Keratinocyte (primary cell): ENCODE data around the gene SMG6. TPM values are rescaled to one million over a fixed set of nuclear protein-coding genes. Genes with fewer than 3 reads are reported as not detected.

Source experiments
- DNase-seq: peaks from one replicate; pipeline ENCODE4 v3.0.0-alpha.2; 2011; ENCODE audit warnings: low read depth, missing footprints, low spot score
- FAIRE-seq: peaks from 2 replicates; lab custom pipeline; 2011; peaks lifted over from hg19 to GRCh38; lab: Jason Lieb, UNC
- H2AFZ ChIP-seq: 2 replicates; pipeline ENCODE4 v1.6.0; 2012; ENCODE audit warnings: low read length, control low read depth, inconsistent platforms; ENCODE audit not compliant: control insufficient read depth
- H3K27ac ChIP-seq: 2 replicates; pipeline ENCODE4 v1.5.1; 2011; ENCODE audit warnings: low read length; ENCODE audit not compliant: control insufficient read depth, insufficient read depth
- H3K27me3 ChIP-seq: 3 replicates; pipeline ENCODE4 v1.6.0; 2011; ENCODE audit warnings: low read length; ENCODE audit not compliant: control insufficient read depth, insufficient read depth; ENCODE audit errors: extremely low read depth
- H3K36me3 ChIP-seq, 2 experiments: 2 replicates in 1 of 2; 3 replicates in 1 of 2; pipeline ENCODE4 v1.5.1; 2011; ENCODE audit warnings: low read length in 2 of 2, mild to moderate bottlenecking in 1 of 2; ENCODE audit not compliant: control insufficient read depth in 2 of 2, insufficient read depth in 2 of 2; ENCODE audit errors: extremely low read depth in 1 of 2
- H3K4me1 ChIP-seq: 3 replicates; pipeline ENCODE4 v1.5.1; 2011; ENCODE audit warnings: low read length; ENCODE audit not compliant: control insufficient read depth, insufficient read depth; ENCODE audit errors: extremely low read depth
- H3K4me2 ChIP-seq: 3 replicates; pipeline ENCODE4 v1.6.0; 2011; ENCODE audit warnings: low read depth, low read length; ENCODE audit not compliant: control insufficient read depth, insufficient read depth; ENCODE audit errors: extremely low read depth
- H3K4me3 ChIP-seq, 3 experiments: fragments of 200-600 bp in 1 of 3; sonication (generic) in 1 of 3; 2 replicates in 2 of 3; 3 replicates in 1 of 3; pipeline ENCODE4 v1.5.1; 2011 to 2016; ENCODE audit warnings: low read length in 3 of 3, mild to moderate bottlenecking in 3 of 3, control low read depth in 2 of 3, inconsistent platforms in 1 of 3, low read depth in 1 of 3, mixed read lengths in 1 of 3, mixed run types in 1 of 3, moderate library complexity in 1 of 3; ENCODE audit not compliant: control insufficient read depth in 2 of 3, insufficient read depth in 2 of 3; ENCODE audit errors: extremely low read depth in 1 of 3
- H3K79me2 ChIP-seq: 2 replicates; pipeline ENCODE4 v1.6.0; 2012; ENCODE audit warnings: low read length; ENCODE audit not compliant: control insufficient read depth, insufficient read depth
- H3K9ac ChIP-seq: 3 replicates; pipeline ENCODE4 v1.6.0; 2011; ENCODE audit warnings: low read length; ENCODE audit not compliant: control insufficient read depth, insufficient read depth; ENCODE audit errors: extremely low read depth
- H3K9me1 ChIP-seq: 3 replicates; pipeline ENCODE4 v1.6.0; 2011; ENCODE audit warnings: low read length; ENCODE audit not compliant: control insufficient read depth, insufficient read depth; ENCODE audit errors: extremely low read depth
- H3K9me3 ChIP-seq: 2 replicates; pipeline ENCODE4 v1.5.1; 2012; ENCODE audit warnings: low read depth, low read length; ENCODE audit not compliant: control insufficient read depth
- H4K20me1 ChIP-seq: 3 replicates; pipeline ENCODE4 v1.6.0; 2011; ENCODE audit warnings: low read length; ENCODE audit not compliant: control insufficient read depth, insufficient read depth; ENCODE audit errors: extremely low read depth
- EZH2 ChIP-seq: IDR thresholded peaks from one replicate; pipeline ENCODE4 v1.6.1; 2012; ENCODE audit warnings: inconsistent platforms, mild to moderate bottlenecking, low read length, moderate library complexity
- dilution Hi-C: fragments of 300-500 bp; cut with MboI; formaldehyde crosslinking; loops from one replicate; pipeline ENCODE4 v1.7.0; 2020; ENCODE audit warnings: low sequenced_read_pairs; ENCODE audit not compliant: extremely low pct_ligation_motif_present
- polyA plus RNA-seq, 5 experiments: library from polyadenylated mRNA; depleted of rRNA in 3 of 5; stranded (reverse) in 3 of 5; stranded (forward) in 1 of 5; unstranded in 1 of 5; fragments of >200 nt; gene quantifications; 1 replicate in 1 of 5; 2 replicates in 3 of 5; 3 replicates in 1 of 5; pipeline versions ENCODE4 v1.2.1 to v1.2.3, GENCODE V29; 2011 to 2012; ENCODE audit warnings: missing spikeins in 2 of 5, low read depth in 1 of 5, low replicate concordance in 1 of 5
- TF ChIP-seq, protein P1 (sequence below), 3 experiments: IDR thresholded peaks in 1 of 3; conservative IDR thresholded peaks in 1 of 3; optimal IDR thresholded peaks in 1 of 3; 2 replicates in 2 of 3; 3 replicates in 1 of 3; pipeline versions ENCODE3 to v1.5.1; 2011; ENCODE audit warnings: low read length in 3 of 3, mild to moderate bottlenecking in 3 of 3, moderate library complexity in 2 of 3, control low read depth in 1 of 3, inconsistent platforms in 1 of 3; ENCODE audit not compliant: insufficient read depth in 2 of 3; ENCODE audit errors: extremely low read depth in 1 of 3

SMG6 gene
- polyA plus RNA-seq, 1 donor (not counting 4 experiments of a cell fraction or from before 2014, with no cell fraction given) = 3.6 TPM

DNA sequence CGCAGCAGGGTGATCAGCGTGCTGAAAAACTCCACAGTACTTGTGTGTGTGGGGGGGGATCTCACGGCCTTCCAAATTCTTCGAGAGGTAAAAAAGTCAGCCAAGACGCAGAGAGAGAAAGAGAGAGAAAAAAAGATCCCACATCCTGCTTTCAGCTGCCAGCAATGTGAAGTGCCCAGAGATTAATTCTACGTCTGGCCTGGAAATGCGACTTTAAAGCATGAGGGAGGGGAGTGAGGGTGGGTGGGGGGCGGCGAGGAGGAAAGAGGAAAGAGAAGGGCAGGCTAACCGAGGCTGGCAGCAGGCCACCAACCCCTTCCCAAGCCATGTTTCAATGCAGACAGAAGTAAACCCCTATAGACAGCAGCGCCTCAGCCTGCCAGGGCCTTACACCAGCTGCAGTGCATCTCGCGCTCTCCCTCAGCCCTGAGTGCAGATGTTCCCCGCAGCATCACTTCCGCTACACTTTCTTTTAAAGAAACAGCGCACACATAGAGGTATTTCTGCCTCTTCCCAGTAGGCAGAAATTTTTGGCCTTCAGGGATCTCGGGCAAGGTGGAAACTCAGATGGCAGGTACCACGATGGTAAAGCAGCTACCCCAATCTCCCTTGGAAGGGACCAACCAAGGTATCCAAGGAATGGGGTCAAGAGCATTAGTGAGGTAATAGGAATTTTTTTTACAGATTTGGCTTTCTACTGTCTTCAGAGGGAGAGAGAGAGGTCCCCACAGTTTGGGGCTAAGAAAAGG is 87.8 kb downstream of the SMG6 start:
- no peak overlapping the region for H3K4me3 ChIP-seq
- H3K4me2 ChIP-seq = no peak overlapping the region
- H4K20me1 ChIP-seq = no peaks in the 10 kb centered on the region
- no peak for DNase-seq
- H2AFZ ChIP-seq = no peak overlapping the region
- no peaks in the 10 kb centered on the region for H3K79me2 ChIP-seq
- no peak for FAIRE-seq
- H3K9me3 ChIP-seq = peaks cover 4% of the 10 kb centered on the region
- H3K36me3 ChIP-seq = peaks cover 3 to 6% of the 10 kb centered on the region in 2 experiments
- H3K9me1 ChIP-seq = peaks cover 2% of the 10 kb centered on the region
- dilution Hi-C loops = no loop called here
- TF ChIP-seq, protein P1, sequence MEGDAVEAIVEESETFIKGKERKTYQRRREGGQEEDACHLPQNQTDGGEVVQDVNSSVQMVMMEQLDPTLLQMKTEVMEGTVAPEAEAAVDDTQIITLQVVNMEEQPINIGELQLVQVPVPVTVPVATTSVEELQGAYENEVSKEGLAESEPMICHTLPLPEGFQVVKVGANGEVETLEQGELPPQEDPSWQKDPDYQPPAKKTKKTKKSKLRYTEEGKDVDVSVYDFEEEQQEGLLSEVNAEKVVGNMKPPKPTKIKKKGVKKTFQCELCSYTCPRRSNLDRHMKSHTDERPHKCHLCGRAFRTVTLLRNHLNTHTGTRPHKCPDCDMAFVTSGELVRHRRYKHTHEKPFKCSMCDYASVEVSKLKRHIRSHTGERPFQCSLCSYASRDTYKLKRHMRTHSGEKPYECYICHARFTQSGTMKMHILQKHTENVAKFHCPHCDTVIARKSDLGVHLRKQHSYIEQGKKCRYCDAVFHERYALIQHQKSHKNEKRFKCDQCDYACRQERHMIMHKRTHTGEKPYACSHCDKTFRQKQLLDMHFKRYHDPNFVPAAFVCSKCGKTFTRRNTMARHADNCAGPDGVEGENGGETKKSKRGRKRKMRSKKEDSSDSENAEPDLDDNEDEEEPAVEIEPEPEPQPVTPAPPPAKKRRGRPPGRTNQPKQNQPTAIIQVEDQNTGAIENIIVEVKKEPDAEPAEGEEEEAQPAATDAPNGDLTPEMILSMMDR (optimal IDR thresholded peaks at IDR 0.05 in 1 of 3, IDR thresholded peaks at IDR 0.05 in 1 of 3, conservative IDR thresholded peaks at IDR 0.05 in 1 of 3; ENCODE audit: extremely low read depth in 1 of 3, insufficient read depth in 2 of 3, low read length in 3 of 3) = no peak
- no peak for TF ChIP-seq EZH2
- peaks cover 26% of the 10 kb centered on the region for H3K4me1 ChIP-seq
- no peak overlapping the region for H3K9ac ChIP-seq
- no peaks in the 10 kb centered on the region for H3K27me3 ChIP-seq
- H3K27ac ChIP-seq = no peak overlapping the region

DNA sequence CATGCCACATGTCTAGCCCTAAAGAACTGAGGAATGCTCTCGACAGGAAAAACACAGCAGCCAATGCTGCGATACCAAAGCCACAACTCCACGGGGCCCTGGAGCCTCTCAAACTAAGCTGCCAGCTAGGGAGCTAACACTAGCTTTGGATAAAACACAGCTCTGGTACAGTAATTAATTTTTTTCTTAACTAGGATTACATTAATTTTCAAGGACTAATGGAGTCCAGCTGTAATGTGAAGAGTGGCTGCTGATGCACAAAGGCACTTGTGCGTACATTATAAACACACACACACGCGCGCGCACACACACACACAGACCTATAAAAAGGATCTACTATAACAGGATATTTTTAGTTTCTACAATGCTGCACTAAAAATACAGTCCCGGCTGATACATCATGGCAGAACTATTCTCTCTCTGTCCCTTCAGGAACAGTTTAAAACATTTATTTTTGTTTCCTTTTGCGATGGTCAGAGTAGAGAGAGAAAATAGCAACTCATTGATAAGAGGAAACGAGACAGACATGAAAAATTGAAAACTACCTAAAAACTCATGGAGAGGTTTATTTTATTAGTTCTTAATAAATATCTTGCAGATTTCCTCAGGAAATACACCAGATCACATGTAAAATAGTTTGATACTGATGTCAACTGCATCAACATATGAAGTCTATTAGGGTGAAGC is 88.5 kb downstream of the SMG6 start:
- FAIRE-seq = no peak
- Histone ChIP-seq H3K36me3 (peaks cover 3 to 6% of the 10 kb centered on the region in 2 experiments), H3K9ac (no peak overlapping the region), H3K9me3 (peaks cover 4% of the 10 kb centered on the region), H3K4me1 (peaks cover 26% of the 10 kb centered on the region), H3K27ac (no peak overlapping the region), H3K9me1 (peaks cover 2% of the 10 kb centered on the region), H3K4me2 (no peak overlapping the region), H4K20me1 (no peaks in the 10 kb centered on the region), H3K4me3 (no peak overlapping the region), H3K79me2 (no peaks in the 10 kb centered on the region), H3K27me3 (no peaks in the 10 kb centered on the region), H2AFZ (no peak overlapping the region)
- TF ChIP-seq, protein P1 (optimal IDR thresholded peaks at IDR 0.05 in 1 of 3, IDR thresholded peaks at IDR 0.05 in 1 of 3, conservative IDR thresholded peaks at IDR 0.05 in 1 of 3; ENCODE audit: extremely low read depth in 1 of 3, insufficient read depth in 2 of 3, low read length in 3 of 3) = no peak
- no peak for DNase-seq
- dilution Hi-C loops = no loop called here
